Aorta (tissue), 5 donors: Measurements from ENCODE around the gene LUZP2. TPM values are rescaled to one million over a fixed set of nuclear protein-coding genes. Genes with fewer than 3 reads are reported as not detected.

Source experiments
- ATAC-seq: fragments of 200-7000 bp; cut with Tn5 transposase; one replicate; pipeline ENCODE4 v1.9.1; 2022; ENCODE audit warnings: moderate library complexity; ENCODE audit not compliant: low FRiP score
- DNase-seq, 2 donors: peaks; one replicate each; pipeline ENCODE4 v3.0.0-alpha.2; 2020
- H3K27ac ChIP-seq, 2 donors: one replicate each; pipeline ENCODE4 v1.5.1; 2013; ENCODE audit warnings: low read length in 2 of 2, mild to moderate bottlenecking in 2 of 2, moderate library complexity in 2 of 2, control low read depth in 1 of 2, inconsistent platforms in 1 of 2, low read depth in 1 of 2
- H3K27me3 ChIP-seq, 2 donors: one replicate each; pipeline ENCODE4 v1.6.1; 2013; ENCODE audit warnings: control low read depth in 1 of 2, low read length in 1 of 2, mild to moderate bottlenecking in 1 of 2, moderate library complexity in 1 of 2; ENCODE audit not compliant: insufficient read depth in 2 of 2, control insufficient read depth in 1 of 2
- H3K36me3 ChIP-seq, 2 donors: one replicate each; pipeline ENCODE4 v1.6.1; 2013; ENCODE audit warnings: control low read depth in 1 of 2, low read length in 1 of 2, mild to moderate bottlenecking in 1 of 2; ENCODE audit not compliant: insufficient read depth in 2 of 2, control insufficient read depth in 1 of 2
- H3K4me1 ChIP-seq, 2 donors: one replicate each; pipeline ENCODE4 v1.6.1; 2013; ENCODE audit warnings: low read length in 2 of 2, control low read depth in 1 of 2, mild to moderate bottlenecking in 1 of 2, moderate library complexity in 1 of 2; ENCODE audit not compliant: insufficient read depth in 2 of 2, control insufficient read depth in 1 of 2
- H3K4me3 ChIP-seq, 2 donors: one replicate each; pipeline ENCODE4 v1.5.1; 2013; ENCODE audit warnings: low read length in 2 of 2, control low read depth in 1 of 2, mild to moderate bottlenecking in 1 of 2
- H3K9me3 ChIP-seq: one replicate; pipeline ENCODE4 v1.6.1; 2013; ENCODE audit warnings: mild to moderate bottlenecking, low read length; ENCODE audit not compliant: control insufficient read depth
- WGBS, 2 donors: extraction: QIAGEN DNeasy Blood & Tissue Kit; methylation state at CpG; one replicate each; pipeline ENCODE4 v1.1.7; 2013; 5-methylcytosine and 5-hydroxymethylcytosine counted together
- intact Hi-C, 2 donors: fragments of 100-400 bp; cut with DNase I; formaldehyde crosslinking; loops; one replicate each; pipeline versions ENCODE4 v1.14.2 to v1.15.0; 2022
- polyA plus RNA-seq, 2 donors: library from polyadenylated mRNA; stranded (reverse); fragments of 200-250 nt; gene quantifications; one replicate each; pipeline ENCODE4 v1.2.3, GENCODE V29; 2013
- total RNA-seq, 2 donors: library from RNA; stranded (reverse); fragmentation: NEBNext Ultra II Directional; extraction: Animal tissue kit (Norgen Biotek cat#: 25700); gene quantifications; one replicate each; pipeline ENCODE4 v1.2.1, GENCODE V29; 2021
- donor health status: healthy with polysubstance abuse.
- donor health status: Bipolar disorder and iron deficiency.
- donor health status: DM: no; HTN: no; CAD: no.
- donor health status: DM: no; HTN: no; CAD: no.
- donor health status: DM: yes; HTN: yes; CAD: no.

LUZP2 gene
- total and polyA plus RNA-seq, 4 donors, result 0.15 to 0.50 TPM; not detected in 2

DNA sequence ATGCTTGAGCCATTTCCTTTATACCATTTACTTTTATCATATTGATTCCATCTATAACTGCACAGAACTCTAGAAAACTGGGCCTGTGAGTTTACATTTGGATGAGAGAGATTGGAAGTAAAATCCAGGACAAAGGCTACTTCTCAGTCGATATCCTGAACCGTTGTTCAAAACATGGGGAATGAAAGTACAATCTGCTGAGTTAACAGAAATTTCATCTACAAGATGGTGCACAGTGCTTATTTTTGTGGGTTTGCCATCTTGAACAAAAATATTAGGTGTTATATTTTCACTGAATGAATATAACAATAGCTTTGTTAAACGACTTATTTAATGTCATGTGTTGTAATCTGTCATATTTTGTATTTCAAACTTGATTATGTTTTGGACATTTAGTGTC, 622.6 kb downstream of the LUZP2 start:
- no peaks in the 10 kb centered on the region for H3K4me1 ChIP-seq
- DNase-seq, result no peak
- H3K4me3 ChIP-seq, result no peak overlapping the region
- 87% methylated on average over 3 of the region's 3 CpGs for WGBS, 2 donors
- H3K9me3 ChIP-seq, result no peaks in the 10 kb centered on the region
- H3K27ac ChIP-seq, result no peak overlapping the region
- H3K36me3 ChIP-seq, result no peaks in the 10 kb centered on the region
- no peaks in the 10 kb centered on the region for H3K27me3 ChIP-seq
- intact Hi-C loops, result no loop called here
- no peak for ATAC-seq
